K562 (cell line): ENCODE data around the gene PRUNE1. TPM values are rescaled to one million over a fixed set of nuclear protein-coding genes. Genes with fewer than 3 reads are reported as not detected.
A peak's percentile ranks its signal among the peaks of the same experiment; 100 is the strongest.

Experiments
- CBX3 ChIP-seq, 2 experiments: IDR thresholded peaks; 1 replicate in 1 of 2; 2 replicates in 1 of 2; pipeline ENCODE4 v1.6.1; 2012; ENCODE audit warnings: inconsistent platforms in 2 of 2, low read length in 2 of 2, borderline replicate concordance in 1 of 2, control low read depth in 1 of 2
- CXXC5 ChIP-seq: fragments of 250-450 bp; sonication (Bioruptor Pico); IDR thresholded peaks from 2 replicates; pipeline ENCODE4 v1.8.0; 2022; ENCODE audit warnings: inconsistent platforms, mild to moderate bottlenecking, moderate library complexity
- FOXK1 ChIP-seq: sonication (generic); formaldehyde crosslinking; IDR thresholded peaks from 2 replicates; pipeline ENCODE4 v1.8.0; 2022; ENCODE audit warnings: missing genetic modification reagents, mild to moderate bottlenecking, borderline replicate concordance
- KLF10 ChIP-seq: fragments of 250-450 bp; sonication (Bioruptor Pico); IDR thresholded peaks from 2 replicates; pipeline ENCODE4 v1.6.1; 2021; ENCODE audit warnings: matching md5 sums
- LEF1 ChIP-seq: fragments of 450-650 bp; IDR thresholded peaks from 2 replicates; pipeline ENCODE4 v1.6.1; 2016; ENCODE audit warnings: mild to moderate bottlenecking
- NCOA4 ChIP-seq: fragments of 450-650 bp; IDR thresholded peaks from 2 replicates; pipeline ENCODE4 v1.6.1; 2018; ENCODE audit warnings: mild to moderate bottlenecking; ENCODE audit not compliant: partially characterized antibody
- NEUROD1 ChIP-seq: fragments of 150-350 bp; IDR thresholded peaks from 2 replicates; pipeline ENCODE4 v1.6.1; 2014; ENCODE audit warnings: borderline replicate concordance, low read length, low read depth; ENCODE audit not compliant: partially characterized antibody
- NR2C1 ChIP-seq, 2 experiments: fragments of 450-650 bp; IDR thresholded peaks; 2 replicates each; pipeline ENCODE4 v1.6.1; 2017; ENCODE audit warnings: mild to moderate bottlenecking in 2 of 2, antibody characterized with exemption in 1 of 2, inconsistent platforms in 1 of 2, missing compliant biosample characterization in 1 of 2, missing genetic modification characterization in 1 of 2
- SIX5 ChIP-seq, 2 experiments: IDR thresholded peaks; 2 replicates each; pipeline ENCODE4 v1.6.1; 2011; ENCODE audit warnings: low read length in 2 of 2, borderline replicate concordance in 1 of 2, low read depth in 1 of 2, mild to moderate bottlenecking in 1 of 2, moderate library complexity in 1 of 2; ENCODE audit not compliant: insufficient read depth in 1 of 2
- SLC30A9 ChIP-seq: fragments of 250-450 bp; sonication (Bioruptor Pico); IDR thresholded peaks from 2 replicates; pipeline ENCODE4 v1.8.0; 2022; ENCODE audit warnings: mild to moderate bottlenecking, moderate library complexity
- SPI1 ChIP-seq: IDR thresholded peaks from 2 replicates; pipeline ENCODE4 v1.6.1; 2011; ENCODE audit warnings: low read depth, low read length, control low read depth, borderline replicate concordance
- SRF ChIP-seq, 2 experiments: fragments of 250-450, 450-650 bp in 1 of 2; sonication (Bioruptor Pico) in 1 of 2; sonication (generic) in 1 of 2; formaldehyde crosslinking; IDR thresholded peaks; 2 replicates each; pipeline versions ENCODE4 v1.5.0 to v1.5.1; 2020 to 2022; ENCODE audit warnings: mild to moderate bottlenecking in 1 of 2, missing genetic modification reagents in 1 of 2
- TAF7 ChIP-seq: fragments of 450-650 bp; IDR thresholded peaks from 2 replicates; pipeline ENCODE4 v1.6.1; 2016; ENCODE audit warnings: missing genetic modification characterization, missing compliant biosample characterization
- TRIM24 ChIP-seq, 2 experiments: fragments of 450-650 bp; IDR thresholded peaks; 2 replicates each; pipeline ENCODE4 v1.6.1; 2016
- ZBTB8A ChIP-seq: fragments of 450-650 bp; IDR thresholded peaks from 2 replicates; pipeline ENCODE4 v1.6.1; 2018; ENCODE audit warnings: mild to moderate bottlenecking, moderate library complexity; ENCODE audit not compliant: partially characterized antibody
- ZKSCAN1 ChIP-seq: fragments of 150-350 bp; IDR thresholded peaks from 2 replicates; pipeline ENCODE4 v1.6.1; 2016; ENCODE audit warnings: low read depth, low read length
- ZKSCAN3 ChIP-seq: fragments of 250-450 bp; sonication (Bioruptor Pico); IDR thresholded peaks from 2 replicates; pipeline ENCODE4 v1.4.0; 2020
- ZNF124 ChIP-seq: sonication (generic); formaldehyde crosslinking; IDR thresholded peaks from 2 replicates; pipeline ENCODE4 v1.8.1; 2022; ENCODE audit warnings: missing genetic modification reagents
- ZNF316 ChIP-seq: fragments of 450-650 bp; IDR thresholded peaks from 2 replicates; pipeline ENCODE4 v1.6.1; 2016
- ZNF696 ChIP-seq: fragments of 250-450 bp; sonication (Bioruptor Pico); conservative IDR thresholded peaks from 2 replicates; pipeline ENCODE4 v1.4.0; 2020; ENCODE audit warnings: mild to moderate bottlenecking, moderate library complexity
- ZNF707 ChIP-seq: fragments of 250-450 bp; sonication (Bioruptor Pico); conservative IDR thresholded peaks from 2 replicates; pipeline ENCODE4 v1.8.0; 2022; ENCODE audit warnings: inconsistent platforms, mild to moderate bottlenecking, moderate library complexity
- polyA plus RNA-seq, 8 experiments: library from polyadenylated mRNA; depleted of rRNA in 4 of 8; stranded (reverse) in 5 of 8; unstranded in 3 of 8; fragments of >200 nt; fragmentation: Nextera tagmentation in 2 of 8; fragmentation: Illumina TruSeq in 1 of 8; extraction: Ambion mirVana in 2 of 8; extraction: Trizol in 1 of 8; gene quantifications; 2 replicates each; pipeline versions ENCODE4 v1.2.1 to v1.2.3, GENCODE V29; 2011 to 2014; ENCODE audit warnings: inconsistent platforms in 1 of 8, missing spikeins in 1 of 8
- total RNA-seq, 7 experiments: library from RNA; depleted of rRNA in 6 of 7; stranded (reverse); fragments of >200 nt in 6 of 7; fragmentation: Illumina TruSeq in 2 of 7; extraction: Trizol in 2 of 7; gene quantifications; 2 replicates each; pipeline versions ENCODE4 v1.2.1 to v1.2.3, GENCODE V29; 2011 to 2021; ENCODE audit warnings: low replicate concordance in 1 of 7
- TF ChIP-seq, protein P1 (sequence below): fragments of 250-450 bp; sonication (Bioruptor Pico); IDR thresholded peaks from 2 replicates; pipeline ENCODE4 v1.8.0; 2021; ENCODE audit warnings: borderline replicate concordance, mild to moderate bottlenecking, moderate library complexity; ENCODE audit not compliant: poor library complexity, severe bottlenecking
- TF ChIP-seq, protein P2 (sequence below): fragments of 250-450 bp; sonication (Bioruptor Pico); IDR thresholded peaks from 2 replicates; pipeline ENCODE4 v1.6.1; 2021; ENCODE audit warnings: mild to moderate bottlenecking
- TF ChIP-seq, protein P3 (sequence below): fragments of 250-450 bp; sonication (Bioruptor Pico); IDR thresholded peaks from 2 replicates; pipeline ENCODE4 v1.9.0; 2021; ENCODE audit warnings: mild to moderate bottlenecking
- TF ChIP-seq, protein P4 (sequence below), 2 experiments: fragments of 250-450 bp in 1 of 2; fragments of 450-650 bp in 1 of 2; sonication (Bioruptor Pico) in 1 of 2; IDR thresholded peaks; 2 replicates each; pipeline versions ENCODE4 v1.6.1 to v1.8.0; 2016 to 2021; ENCODE audit warnings: mild to moderate bottlenecking in 2 of 2, moderate library complexity in 2 of 2, missing compliant biosample characterization in 1 of 2, missing genetic modification characterization in 1 of 2
- TF ChIP-seq, protein P5 (sequence below): sonication (generic); formaldehyde crosslinking; IDR thresholded peaks from 2 replicates; pipeline ENCODE4 v1.8.0; 2022; ENCODE audit warnings: mild to moderate bottlenecking, missing genetic modification reagents

PRUNE1 gene
- total and polyA plus RNA-seq, 9 of the 15 experiments (the other 6 are each of a cell fraction or from before 2014, with no cell fraction given) = 16.7 to 48.3 (median 26.2) TPM

- TF ChIP-seq, protein P1, sequence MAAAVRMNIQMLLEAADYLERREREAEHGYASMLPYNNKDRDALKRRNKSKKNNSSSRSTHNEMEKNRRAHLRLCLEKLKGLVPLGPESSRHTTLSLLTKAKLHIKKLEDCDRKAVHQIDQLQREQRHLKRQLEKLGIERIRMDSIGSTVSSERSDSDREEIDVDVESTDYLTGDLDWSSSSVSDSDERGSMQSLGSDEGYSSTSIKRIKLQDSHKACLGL (CRISPR knock-in tag) = peak; percentile 17
- TF ChIP-seq, protein P2, sequence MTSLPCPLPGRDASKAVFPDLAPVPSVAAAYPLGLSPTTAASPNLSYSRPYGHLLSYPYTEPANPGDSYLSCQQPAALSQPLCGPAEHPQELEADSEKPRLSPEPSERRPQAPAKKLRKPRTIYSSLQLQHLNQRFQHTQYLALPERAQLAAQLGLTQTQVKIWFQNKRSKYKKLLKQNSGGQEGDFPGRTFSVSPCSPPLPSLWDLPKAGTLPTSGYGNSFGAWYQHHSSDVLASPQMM = no peak
- peak; percentile 73 for TF ChIP-seq ZBTB8A
- TF ChIP-seq FOXK1 (CRISPR knock-in tag) = peak; percentile 69; the same call in 1 of the 2 replicates
- peak; percentile 81 for TF ChIP-seq TAF7 (tag)
- TF ChIP-seq CBX3 (IDR thresholded peaks at IDR 0.05; ENCODE audit: borderline replicate concordance in 1 of 2, low read length in 2 of 2) = peak in 1 of 2 experiments; percentile 81; a peak in 2 of 3 replicates
- no peak for TF ChIP-seq KLF10 (CRISPR knock-in tag)
- 0 out of 4 replicates have a peak, but pooled peaks of 1 of the 2 experiments have one; percentile 20 for TF ChIP-seq SIX5 (IDR thresholded peaks at IDR 0.05; ENCODE audit: borderline replicate concordance in 1 of 2, insufficient read depth in 1 of 2, low read depth in 1 of 2, low read length in 2 of 2)
- TF ChIP-seq, protein P3, sequence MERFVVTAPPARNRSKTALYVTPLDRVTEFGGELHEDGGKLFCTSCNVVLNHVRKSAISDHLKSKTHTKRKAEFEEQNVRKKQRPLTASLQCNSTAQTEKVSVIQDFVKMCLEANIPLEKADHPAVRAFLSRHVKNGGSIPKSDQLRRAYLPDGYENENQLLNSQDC (CRISPR knock-in tag) = no peak
- no peak for TF ChIP-seq SRF (CRISPR knock-in tag; IDR thresholded peaks at IDR 0.05)
- TF ChIP-seq NR2C1 (IDR thresholded peaks at IDR 0.05) = peak; percentile 77
- TF ChIP-seq NR2C1 (tag; IDR thresholded peaks at IDR 0.05) = peak; percentile 57
- peak; percentile 66 to 78 for TF ChIP-seq TRIM24 (IDR thresholded peaks at IDR 0.05)
- TF ChIP-seq LEF1 = peak; percentile 56
- TF ChIP-seq NEUROD1 = peak; percentile 44
- TF ChIP-seq, protein P4, sequence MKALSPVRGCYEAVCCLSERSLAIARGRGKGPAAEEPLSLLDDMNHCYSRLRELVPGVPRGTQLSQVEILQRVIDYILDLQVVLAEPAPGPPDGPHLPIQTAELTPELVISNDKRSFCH (CRISPR knock-in tag; IDR thresholded peaks at IDR 0.05) = no peak
- TF ChIP-seq, protein P4 (tag; IDR thresholded peaks at IDR 0.05) = peak; percentile 94
- TF ChIP-seq, protein P5, sequence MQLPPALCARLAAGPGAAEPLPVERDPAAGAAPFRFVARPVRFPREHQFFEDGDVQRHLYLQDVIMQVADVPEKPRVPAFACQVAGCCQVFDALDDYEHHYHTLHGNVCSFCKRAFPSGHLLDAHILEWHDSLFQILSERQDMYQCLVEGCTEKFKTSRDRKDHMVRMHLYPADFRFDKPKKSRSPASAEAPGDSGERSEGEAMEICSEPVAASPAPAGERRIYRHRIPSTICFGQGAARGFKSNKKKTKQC = peak; percentile 56; the same call in 1 of the 2 replicates
- TF ChIP-seq ZNF124 (CRISPR knock-in tag) = no peak
- peak; percentile 36; the same call in 1 of the 2 replicates for TF ChIP-seq ZKSCAN1
- no peak for TF ChIP-seq NCOA4
- TF ChIP-seq SPI1 = 0 out of 2 replicates have a peak, but pooled peaks have one; percentile 17
- no peak for TF ChIP-seq ZNF316
- no peak for TF ChIP-seq ZKSCAN3 (CRISPR knock-in tag)
- peak; percentile 98 for TF ChIP-seq CXXC5
- no peak for TF ChIP-seq SLC30A9
- TF ChIP-seq ZNF707 (CRISPR knock-in tag) = no peak
- no peak for TF ChIP-seq ZNF696 (CRISPR knock-in tag)
Measured at GRCh38 chr1:151070474-151071276, 62.4 kb downstream of the PRUNE1 start, which contains the start of gene GABPB2 (continued).
